HEK293 (cell line): ENCODE results near the gene ARIH1.
A peak's percentile ranks its signal among the peaks of the same experiment; 100 is the strongest.

Experiments used
- CTCF ChIA-PET: fragments of 350-600 bp; formaldehyde crosslinking; extraction: SDS; loops from one replicate; lab custom pipeline; 2021; ENCODE audit warnings: antibody characterized with exemption; lab: Yijun Ruan, JAX
- POLR2A ChIA-PET: fragments of 300-600 bp; formaldehyde crosslinking; extraction: SDS; loops from one replicate; lab custom pipeline; 2020; ENCODE audit warnings: antibody characterized with exemption, inconsistent platforms; lab: Yijun Ruan, JAX
- H3K27ac ChIP-seq: fragments of 200-500 bp; sonication (Bioruptor generic); 2 replicates; pipeline ENCODE4 v1.5.1; 2014; ENCODE audit warnings: low read depth, low read length, control low read depth, inconsistent platforms; ENCODE audit errors: extremely low read depth
- H3K36me3 ChIP-seq, 2 experiments: fragments of 200-500 bp in 1 of 2; sonication (Bioruptor generic) in 1 of 2; 1 replicate in 1 of 2; 2 replicates in 1 of 2; pipeline ENCODE4 v1.5.1; 2014 to 2017; ENCODE audit warnings: inconsistent platforms in 2 of 2, low read length in 2 of 2; ENCODE audit not compliant: control insufficient read depth in 2 of 2, insufficient read depth in 1 of 2
- H3K4me1 ChIP-seq: fragments of 200-500 bp; sonication (Bioruptor generic); 2 replicates; pipeline ENCODE4 v1.5.1; 2014; ENCODE audit warnings: mild to moderate bottlenecking, low read length, inconsistent platforms; ENCODE audit not compliant: control insufficient read depth, insufficient read depth
- H3K4me3 ChIP-seq: 2 replicates; pipeline ENCODE4 v1.5.1; 2011; ENCODE audit warnings: low read depth, mild to moderate bottlenecking, control low read depth, low read length, moderate library complexity
- H3K9me3 ChIP-seq: fragments of 200-500 bp; sonication (Bioruptor generic); 2 replicates; pipeline ENCODE4 v1.5.1; 2014; ENCODE audit warnings: low read depth, low read length, inconsistent platforms; ENCODE audit not compliant: control insufficient read depth, insufficient read depth
- EGR2 ChIP-seq: fragments of 450-650 bp; formaldehyde crosslinking; IDR thresholded peaks from 2 replicates; pipeline ENCODE4 v1.5.1; 2016; ENCODE audit warnings: low read depth, missing biosample characterization, missing genetic modification characterization
- FEZF1 ChIP-seq: fragments of 450-650 bp; formaldehyde crosslinking; IDR thresholded peaks from 2 replicates; pipeline ENCODE4 v1.5.1; 2016; ENCODE audit warnings: missing biosample characterization, missing genetic modification characterization
- GLIS1 ChIP-seq: fragments of 450-650 bp; formaldehyde crosslinking; IDR thresholded peaks from 2 replicates; pipeline ENCODE4 v1.5.1; 2016; ENCODE audit warnings: missing biosample characterization, missing genetic modification characterization
- HIC1 ChIP-seq: fragments of 450-650 bp; formaldehyde crosslinking; IDR thresholded peaks from 2 replicates; pipeline ENCODE4 v1.5.1; 2016; ENCODE audit warnings: missing biosample characterization, missing genetic modification characterization
- KLF10 ChIP-seq: fragments of 450-650 bp; IDR thresholded peaks from 2 replicates; pipeline ENCODE4 v1.5.1; 2018; ENCODE audit warnings: missing biosample characterization, mild to moderate bottlenecking, missing genetic modification characterization
- KLF16 ChIP-seq: fragments of 450-650 bp; formaldehyde crosslinking; IDR thresholded peaks from 2 replicates; pipeline ENCODE4 v1.5.1; 2017; ENCODE audit warnings: missing biosample characterization, missing genetic modification characterization
- RBAK ChIP-seq: fragments of 450-650 bp; formaldehyde crosslinking; IDR thresholded peaks from 2 replicates; pipeline ENCODE4 v1.5.1; 2016; ENCODE audit warnings: missing biosample characterization, missing genetic modification characterization
- TRIM28 ChIP-seq: IDR thresholded peaks from 2 replicates; pipeline ENCODE4 v1.6.1; 2011; ENCODE audit warnings: low read length, control low read depth, borderline replicate concordance
- ZBTB1 ChIP-seq: fragments of 450-650 bp; formaldehyde crosslinking; IDR thresholded peaks from 2 replicates; pipeline ENCODE4 v1.5.1; 2016; ENCODE audit warnings: missing biosample characterization, missing genetic modification characterization
- ZBTB7A ChIP-seq: fragments of 450-650 bp; formaldehyde crosslinking; IDR thresholded peaks from 2 replicates; pipeline ENCODE4 v1.5.1; 2016; ENCODE audit warnings: low read depth, missing biosample characterization, missing genetic modification characterization
- ZEB2 ChIP-seq: fragments of 450-650 bp; formaldehyde crosslinking; IDR thresholded peaks from 2 replicates; pipeline ENCODE4 v1.5.1; 2016; ENCODE audit warnings: missing biosample characterization, missing genetic modification characterization
- ZNF112 ChIP-seq: fragments of 450-650 bp; formaldehyde crosslinking; IDR thresholded peaks from 2 replicates; pipeline ENCODE4 v1.5.0; 2017; ENCODE audit warnings: missing biosample characterization, missing genetic modification characterization
- ZNF132 ChIP-seq: fragments of 450-650 bp; formaldehyde crosslinking; IDR thresholded peaks from 2 replicates; pipeline ENCODE4 v1.5.1; 2017; ENCODE audit warnings: missing biosample characterization, missing genetic modification characterization, borderline replicate concordance
- ZNF157 ChIP-seq: fragments of 450-650 bp; formaldehyde crosslinking; IDR thresholded peaks from 2 replicates; pipeline ENCODE4 v1.5.1; 2016; ENCODE audit warnings: missing biosample characterization, missing genetic modification characterization
- ZNF174 ChIP-seq: fragments of 450-650 bp; formaldehyde crosslinking; IDR thresholded peaks from 2 replicates; pipeline ENCODE4 v1.5.0; 2017; ENCODE audit warnings: missing biosample characterization, mild to moderate bottlenecking, missing genetic modification characterization
- ZNF214 ChIP-seq: fragments of 450-650 bp; formaldehyde crosslinking; IDR thresholded peaks from 2 replicates; pipeline ENCODE4 v1.5.1; 2017; ENCODE audit warnings: missing biosample characterization, mild to moderate bottlenecking, missing genetic modification characterization, borderline replicate concordance
- ZNF366 ChIP-seq: fragments of 450-650 bp; formaldehyde crosslinking; conservative IDR thresholded peaks from 2 replicates; pipeline ENCODE4 v1.5.1; 2016; ENCODE audit warnings: missing biosample characterization, missing genetic modification characterization
- ZNF391 ChIP-seq: fragments of 450-650 bp; formaldehyde crosslinking; IDR thresholded peaks from 2 replicates; pipeline ENCODE4 v1.5.1; 2016; ENCODE audit warnings: low read depth, missing biosample characterization, missing genetic modification characterization, borderline replicate concordance
- ZNF398 ChIP-seq: fragments of 450-650 bp; formaldehyde crosslinking; IDR thresholded peaks from 2 replicates; pipeline ENCODE4 v1.5.1; 2017; ENCODE audit warnings: missing biosample characterization, missing genetic modification characterization
- ZNF48 ChIP-seq: fragments of 450-650 bp; formaldehyde crosslinking; IDR thresholded peaks from 2 replicates; pipeline ENCODE4 v1.5.1; 2016; ENCODE audit warnings: missing biosample characterization, missing genetic modification characterization
- ZNF488 ChIP-seq: fragments of 450-650 bp; formaldehyde crosslinking; IDR thresholded peaks from 2 replicates; pipeline ENCODE4 v1.5.1; 2016; ENCODE audit warnings: missing biosample characterization, missing genetic modification characterization
- ZNF571 ChIP-seq: fragments of 450-650 bp; formaldehyde crosslinking; IDR thresholded peaks from 2 replicates; pipeline ENCODE4 v1.5.0; 2017; ENCODE audit warnings: missing biosample characterization, missing genetic modification characterization
- ZNF610 ChIP-seq: fragments of 450-650 bp; formaldehyde crosslinking; IDR thresholded peaks from 2 replicates; pipeline ENCODE4 v1.5.1; 2016; ENCODE audit warnings: missing biosample characterization, missing genetic modification characterization, borderline replicate concordance
- ZNF629 ChIP-seq: fragments of 450-650 bp; formaldehyde crosslinking; IDR thresholded peaks from 2 replicates; pipeline ENCODE4 v1.5.1; 2017; ENCODE audit warnings: missing biosample characterization, missing genetic modification characterization
- ZNF768 ChIP-seq: fragments of 450-650 bp; formaldehyde crosslinking; IDR thresholded peaks from 2 replicates; pipeline ENCODE4 v1.5.1; 2018; ENCODE audit warnings: missing biosample characterization, mild to moderate bottlenecking, missing genetic modification characterization
- ZNF785 ChIP-seq: fragments of 450-650 bp; formaldehyde crosslinking; IDR thresholded peaks from 2 replicates; pipeline ENCODE4 v1.5.1; 2016; ENCODE audit warnings: missing biosample characterization, missing genetic modification characterization
- ZSCAN16 ChIP-seq: fragments of 450-650 bp; formaldehyde crosslinking; IDR thresholded peaks from 2 replicates; pipeline ENCODE4 v1.5.1; 2016; ENCODE audit warnings: missing biosample characterization, missing genetic modification characterization
- ZSCAN23 ChIP-seq: fragments of 450-650 bp; formaldehyde crosslinking; IDR thresholded peaks from 2 replicates; pipeline ENCODE4 v1.5.1; 2016; ENCODE audit warnings: missing biosample characterization, missing genetic modification characterization
- TF ChIP-seq, protein P1 (sequence below): fragments of 450-650 bp; formaldehyde crosslinking; IDR thresholded peaks from 2 replicates; pipeline ENCODE4 v1.5.1; 2016; ENCODE audit warnings: missing biosample characterization, missing genetic modification characterization
- TF ChIP-seq, protein P2 (sequence below): fragments of 450-650 bp; formaldehyde crosslinking; IDR thresholded peaks from 2 replicates; pipeline ENCODE4 v1.5.1; 2017; ENCODE audit warnings: missing biosample characterization, missing genetic modification characterization

Gene ARIH1

GRCh38 chr15:72493220-72493619 lies 19.1 kb downstream of the ARIH1 start:
- Histone ChIP-seq H3K27ac (no peak overlapping the region), H3K4me3 (no peak overlapping the region)
- no peak for TF ChIP-seq ZNF157 (tag by site-specific recombination)
- no peak for TF ChIP-seq ZBTB7A
- no peak for TF ChIP-seq ZNF571 (tag by site-specific recombination)
- TF ChIP-seq KLF16 (tag by site-specific recombination), result no peak
- TF ChIP-seq ZNF112 (tag by site-specific recombination), result no peak
- TF ChIP-seq ZNF488 (tag by site-specific recombination), result no peak
- no peak for TF ChIP-seq ZNF785 (tag by site-specific recombination)
- TF ChIP-seq TRIM28, result no peak
- no peak for TF ChIP-seq EGR2 (tag by site-specific recombination)
- no peak for TF ChIP-seq ZNF768 (tag by site-specific recombination)
- TF ChIP-seq ZNF610, result no peak
- TF ChIP-seq GLIS1 (tag by site-specific recombination), result no peak
- TF ChIP-seq ZNF132 (tag by site-specific recombination), result no peak
- no peak for TF ChIP-seq HIC1
- no peak for TF ChIP-seq ZSCAN16 (tag by site-specific recombination)
- no peak for TF ChIP-seq FEZF1 (tag by site-specific recombination)
- TF ChIP-seq, all 188 proteins: peak for 0
- peaks cover 48% of the 10 kb centered on the region for H3K4me1 ChIP-seq
- no peaks in the 10 kb centered on the region for H3K9me3 ChIP-seq
- H3K36me3 ChIP-seq, result peaks cover 6 to 18% of the 10 kb centered on the region in 2 experiments
- ChIA-PET CTCF (interaction anchor here (0.6 to 0.8 kb wide), 3 partner anchors 10 to 262 kb away, joined by 3 to 12 read pairs (median 3); no protein-coding TSS in a partner anchor), POLR2A (no interaction called here)

GRCh38 chr15:72495007-72495406 lies 20.9 kb downstream of the ARIH1 start:
- POLR2A ChIA-PET, result interaction anchor here (1.3 kb wide), 1 partner anchor 20 kb away, joined by 4 read pairs; no protein-coding TSS in a partner anchor
- Histone ChIP-seq H3K9me3 (no peaks in the 10 kb centered on the region), H3K4me3 (no peak overlapping the region), H3K4me1 (peaks cover 41% of the 10 kb centered on the region), H3K27ac (no peak overlapping the region), H3K36me3 (peaks cover 7 to 9% of the 10 kb centered on the region in 2 experiments)
- CTCF ChIA-PET, result interaction anchor here (1.0 to 1.5 kb wide), 2 partner anchors 9 to 183 kb away, joined by 4 to 5 read pairs; no protein-coding TSS in a partner anchor
- TF ChIP-seq ZSCAN23 (tag by site-specific recombination), result 0 out of 2 replicates have a peak, but pooled peaks have one; percentile 45
- no peak for TF ChIP-seq ZNF214
- TF ChIP-seq ZNF629 (tag by site-specific recombination), result peak; percentile 47; the same call in 1 of the 2 replicates
- peak; percentile 83 for TF ChIP-seq ZEB2 (tag by site-specific recombination)
- no peak for TF ChIP-seq ZNF48 (tag by site-specific recombination)
- 0 out of 2 replicates have a peak, but pooled peaks have one; percentile 27 for TF ChIP-seq ZNF398 (tag by site-specific recombination)
- TF ChIP-seq, protein P1, sequence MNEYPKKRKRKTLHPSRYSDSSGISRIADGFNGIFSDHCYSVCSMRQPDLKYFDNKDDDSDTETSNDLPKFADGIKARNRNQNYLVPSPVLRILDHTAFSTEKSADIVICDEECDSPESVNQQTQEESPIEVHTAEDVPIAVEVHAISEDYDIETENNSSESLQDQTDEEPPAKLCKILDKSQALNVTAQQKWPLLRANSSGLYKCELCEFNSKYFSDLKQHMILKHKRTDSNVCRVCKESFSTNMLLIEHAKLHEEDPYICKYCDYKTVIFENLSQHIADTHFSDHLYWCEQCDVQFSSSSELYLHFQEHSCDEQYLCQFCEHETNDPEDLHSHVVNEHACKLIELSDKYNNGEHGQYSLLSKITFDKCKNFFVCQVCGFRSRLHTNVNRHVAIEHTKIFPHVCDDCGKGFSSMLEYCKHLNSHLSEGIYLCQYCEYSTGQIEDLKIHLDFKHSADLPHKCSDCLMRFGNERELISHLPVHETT (tag by site-specific recombination), result no peak
- no peak for TF ChIP-seq ZBTB1 (tag by site-specific recombination)
- TF ChIP-seq, protein P2, sequence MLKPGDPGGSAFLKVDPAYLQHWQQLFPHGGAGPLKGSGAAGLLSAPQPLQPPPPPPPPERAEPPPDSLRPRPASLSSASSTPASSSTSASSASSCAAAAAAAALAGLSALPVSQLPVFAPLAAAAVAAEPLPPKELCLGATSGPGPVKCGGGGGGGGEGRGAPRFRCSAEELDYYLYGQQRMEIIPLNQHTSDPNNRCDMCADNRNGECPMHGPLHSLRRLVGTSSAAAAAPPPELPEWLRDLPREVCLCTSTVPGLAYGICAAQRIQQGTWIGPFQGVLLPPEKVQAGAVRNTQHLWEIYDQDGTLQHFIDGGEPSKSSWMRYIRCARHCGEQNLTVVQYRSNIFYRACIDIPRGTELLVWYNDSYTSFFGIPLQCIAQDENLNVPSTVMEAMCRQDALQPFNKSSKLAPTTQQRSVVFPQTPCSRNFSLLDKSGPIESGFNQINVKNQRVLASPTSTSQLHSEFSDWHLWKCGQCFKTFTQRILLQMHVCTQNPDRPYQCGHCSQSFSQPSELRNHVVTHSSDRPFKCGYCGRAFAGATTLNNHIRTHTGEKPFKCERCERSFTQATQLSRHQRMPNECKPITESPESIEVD (tag by site-specific recombination), result peak; percentile 56; the same call in 1 of the 2 replicates
- TF ChIP-seq ZNF391 (tag by site-specific recombination), result no peak
- 0 out of 2 replicates have a peak, but pooled peaks have one; percentile 36 for TF ChIP-seq KLF10 (tag by site-specific recombination)
- peak; percentile 63 for TF ChIP-seq ZNF366 (tag by site-specific recombination)
- TF ChIP-seq RBAK (tag by site-specific recombination), result no peak
- no peak for TF ChIP-seq ZNF174
